ENCODE results near the gene FLOT2. TPM values are rescaled to one million over a fixed set of nuclear protein-coding genes. Genes with fewer than 3 reads are reported as not detected.
"Not testable (repeated sequence)": the region's sequence is repeated elsewhere in the genome, so short reads cannot be mapped to it uniquely, and the experiment has no call there.

The FLOT2 gene
- total and polyA plus RNA-seq, 4 experiments from 2014 or later: 216 to 288 (median 254) TPM

DNA sequence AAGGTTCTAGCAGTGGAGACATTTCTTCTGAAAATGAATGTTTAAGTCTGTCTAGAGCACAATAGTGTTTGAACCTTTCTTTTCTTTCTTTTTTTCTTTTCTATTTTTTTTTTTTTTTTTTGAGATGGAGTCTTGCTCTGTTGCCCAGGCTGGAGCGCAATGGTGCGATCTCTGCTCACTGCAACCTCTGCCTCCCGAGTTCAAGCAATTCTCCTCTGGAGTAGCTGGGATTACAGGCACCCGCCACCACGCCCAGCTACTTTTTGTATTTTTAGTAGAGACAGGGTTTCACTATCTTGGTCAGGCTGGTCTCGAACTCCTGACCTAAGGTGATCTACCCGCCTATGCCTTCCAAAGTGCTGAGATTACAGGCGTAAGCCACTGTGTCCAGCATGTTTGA lies 37.0 kb upstream of the FLOT2 start:
- peaks cover 64% of the 10 kb centered on the region for H3K4me1 ChIP-seq (ENCODE audit: insufficient read depth, low read length)
- POLR2A ChIA-PET (ENCODE audit: partially characterized antibody): interaction anchor here (0.6 to 10.8 kb wide), 4 partner anchors 8 to 183 kb away, joined by 3 to 134 read pairs (median 28); partner anchors contain the start of gene PHF12
- H3K9me3 ChIP-seq (ENCODE audit: control insufficient read depth in 1 of 2, low read length in 2 of 2); H3K27me3 ChIP-seq (ENCODE audit: insufficient read depth, low read length); H3K4me3 Mint-ChIP-seq; H3K36me3 ChIP-seq (ENCODE audit: insufficient read depth, low read length); H3K27me3 Mint-ChIP-seq; DNase-seq; H3K27ac ChIP-seq (ENCODE audit: low read depth, low read length); H3K9me3 Mint-ChIP-seq; H3K4me3 ChIP-seq (ENCODE audit: low read length in 2 of 2); intact Hi-C loops (cut with micrococcal nuclease): not testable (repeated sequence)
- H3K36me3 Mint-ChIP-seq: peaks cover 8 to 47% of the 10 kb centered on the region in 2 donors
- peaks cover 46 to 80% (median 63%) of the 10 kb centered on the region in 4 donors for H3K4me1 Mint-ChIP-seq
- CTCF ChIA-PET (ENCODE audit: partially characterized antibody): interaction anchor here (0.9 to 4.7 kb wide), 5 partner anchors 8 to 170 kb away, joined by 3 to 14 read pairs (median 4); no protein-coding TSS in a partner anchor
- peak overlapping the region in 5 of 7 donors; percentile 7 to 90 (median 73) for H3K27ac Mint-ChIP-seq

DNA sequence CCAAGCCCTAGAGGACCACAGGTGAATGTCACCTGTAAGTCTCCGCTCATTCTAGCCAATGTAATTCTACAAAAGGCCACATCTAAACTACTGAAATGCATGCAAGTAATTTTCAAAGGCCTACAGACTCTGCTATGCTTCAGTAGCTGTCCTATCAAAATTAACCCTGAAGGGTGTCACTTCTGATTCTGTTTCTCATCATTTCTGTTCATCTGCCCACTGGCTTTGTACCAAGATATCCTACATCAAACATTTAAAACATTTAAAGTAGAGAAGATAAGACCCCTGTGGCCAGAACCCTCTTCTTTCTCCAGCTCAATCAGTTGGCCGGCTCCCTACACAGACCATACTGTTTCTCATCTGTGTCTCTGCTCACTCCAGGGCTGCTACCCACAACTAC lies 32.3 kb upstream of the FLOT2 start:
- intact Hi-C loops (cut with micrococcal nuclease): no loop called here

DNA sequence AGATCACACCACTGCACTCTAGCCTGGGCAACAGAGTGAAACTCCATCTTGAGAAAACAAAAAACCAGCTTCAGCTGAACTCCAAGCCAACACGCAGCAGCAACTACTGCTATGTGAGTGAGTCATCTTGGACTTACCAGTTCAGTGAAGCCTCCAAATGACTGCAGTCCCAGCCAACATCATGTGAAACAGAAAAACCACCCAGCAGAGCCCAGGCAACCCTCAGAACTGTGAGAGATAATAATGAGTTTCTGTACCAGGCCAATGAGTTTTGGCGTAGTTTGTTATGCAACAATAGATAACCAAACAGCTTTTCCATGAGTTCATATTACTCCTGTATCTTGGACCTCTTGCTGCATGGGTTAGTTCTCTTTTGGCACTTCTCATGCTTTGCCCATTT lies 30.5 kb upstream of the FLOT2 start:
- H3K27ac ChIP-seq (ENCODE audit: low read depth, low read length): peak overlapping the region; percentile 77
- Mint-ChIP-seq H3K36me3 (peaks cover 33 to 46% of the 10 kb centered on the region in 2 donors), H3K27me3 (no peaks in the 10 kb centered on the region), H3K4me3 (peak overlapping the region in 3 of 8 donors; percentile 0 to 15 (median 7)), H3K4me1 (peaks cover 48 to 80% (median 59%) of the 10 kb centered on the region in 4 donors), H3K27ac (peak overlapping the region; percentile 90 to 98 (median 96)), H3K9me3 (peaks cover 0 to 5% (median 0%) of the 10 kb centered on the region in 8 donors)
- intact Hi-C loops (cut with micrococcal nuclease): no loop called here
- ChIA-PET CTCF (ENCODE audit: partially characterized antibody) (interaction anchor here (0.8 to 5.5 kb wide), 7 partner anchors 12 to 200 kb away, joined by 3 to 36 read pairs (median 23); no protein-coding TSS in a partner anchor), POLR2A (ENCODE audit: partially characterized antibody) (interaction anchor here (1.0 to 8.7 kb wide), 6 partner anchors 10 to 200 kb away, joined by 3 to 257 read pairs (median 14); partner anchors contain the start of genes NEK8, PHF12 and TLCD1)
- H3K36me3 ChIP-seq (ENCODE audit: insufficient read depth, low read length): peaks cover 11% of the 10 kb centered on the region
- H3K9me3 ChIP-seq (ENCODE audit: control insufficient read depth in 1 of 2, low read length in 2 of 2): no peaks in the 10 kb centered on the region
- no peaks in the 10 kb centered on the region for H3K27me3 ChIP-seq (ENCODE audit: insufficient read depth, low read length)
- H3K4me3 ChIP-seq (ENCODE audit: low read length in 2 of 2): no peak overlapping the region
- H3K4me1 ChIP-seq (ENCODE audit: insufficient read depth, low read length): peaks cover 63% of the 10 kb centered on the region
- DNase-seq: peak in 1 of 5 donors; percentile 61

More for the DNA sequence above, 32.3 kb upstream of the FLOT2 start:
- ChIA-PET CTCF (ENCODE audit: partially characterized antibody) (interaction anchor here (0.6 to 2.3 kb wide), 7 partner anchors 13 to 38 kb away, joined by 3 to 8 read pairs (median 4); no protein-coding TSS in a partner anchor), POLR2A (ENCODE audit: partially characterized antibody) (interaction anchor here (1.0 to 8.7 kb wide), 5 partner anchors 14 to 210 kb away, joined by 3 to 257 read pairs (median 3); partner anchors contain the start of genes PHF12 and RPL23A)
- H3K4me3 ChIP-seq (ENCODE audit: low read length in 2 of 2): no peak overlapping the region
- Mint-ChIP-seq H3K27ac (peak overlapping the region; percentile 76 to 94 (median 89)), H3K4me1 (peaks cover 49 to 78% (median 61%) of the 10 kb centered on the region in 4 donors), H3K27me3 (no peaks in the 10 kb centered on the region), H3K9me3 (peaks cover 0 to 2% (median 0%) of the 10 kb centered on the region in 8 donors), H3K36me3 (peaks cover 26 to 45% of the 10 kb centered on the region in 2 donors), H3K4me3 (peak overlapping the region in 3 of 8 donors; percentile 14 to 65 (median 31))
- no peak for DNase-seq
- no peaks in the 10 kb centered on the region for H3K27me3 ChIP-seq (ENCODE audit: insufficient read depth, low read length)
- H3K36me3 ChIP-seq (ENCODE audit: insufficient read depth, low read length): peaks cover 5% of the 10 kb centered on the region
- H3K27ac ChIP-seq (ENCODE audit: low read depth, low read length): peak overlapping the region; percentile 20
- H3K9me3 ChIP-seq (ENCODE audit: control insufficient read depth in 1 of 2, low read length in 2 of 2): no peaks in the 10 kb centered on the region
- peaks cover 58% of the 10 kb centered on the region for H3K4me1 ChIP-seq (ENCODE audit: insufficient read depth, low read length)

DNA sequence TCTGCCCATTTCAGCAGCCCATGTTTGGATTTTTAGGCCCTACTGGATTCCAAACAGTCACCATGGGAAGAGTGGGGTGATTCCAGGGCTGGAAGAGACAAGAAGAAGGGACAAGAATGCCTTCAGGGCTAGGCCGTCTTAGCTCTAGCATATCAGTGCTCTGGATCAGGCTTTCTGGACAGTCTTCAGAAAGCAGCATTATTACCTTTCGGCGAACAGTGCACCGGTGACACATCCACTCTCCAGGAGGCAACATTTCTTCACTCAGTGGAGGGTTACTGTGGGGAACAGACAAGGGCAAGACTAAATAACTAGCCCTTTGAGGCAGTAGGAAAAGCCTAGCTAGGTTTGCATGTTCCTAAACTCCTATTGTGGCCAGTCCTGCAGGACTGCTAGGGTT lies 29.3 kb upstream of the FLOT2 start:
- H3K9me3 Mint-ChIP-seq: peaks cover 0 to 3% (median 0%) of the 10 kb centered on the region in 8 donors

DNA sequence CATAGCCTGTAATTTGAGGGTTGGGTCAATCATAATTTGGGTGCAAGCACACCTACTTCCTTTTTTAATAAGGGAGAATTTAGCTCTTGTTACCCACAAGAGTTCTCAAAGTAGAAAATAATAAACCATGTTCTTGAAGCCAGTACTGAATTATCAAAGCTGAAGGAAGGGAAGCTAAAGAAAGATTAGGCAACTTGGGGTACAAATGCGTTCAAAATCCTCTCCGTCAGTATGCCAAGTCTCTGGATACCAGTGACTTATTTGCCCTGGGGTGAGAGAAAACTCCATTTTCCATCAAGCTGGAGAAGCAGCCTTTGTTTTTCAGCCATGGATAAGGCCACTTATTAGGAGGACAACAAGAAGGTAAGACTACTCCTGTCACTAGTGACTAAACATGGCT lies 28.8 kb upstream of the FLOT2 start:
- no peaks in the 10 kb centered on the region for H3K27me3 Mint-ChIP-seq
- POLR2A ChIA-PET (ENCODE audit: partially characterized antibody): interaction anchor here (0.8 to 8.7 kb wide), 16 partner anchors 12 to 690 kb away, joined by 3 to 257 read pairs (median 4); partner anchors contain the start of genes DHRS13, FAM222B, FLOT2 and NEK8
- Histone ChIP-seq H3K4me1 (ENCODE audit: insufficient read depth, low read length) (peaks cover 58% of the 10 kb centered on the region), H3K27me3 (ENCODE audit: insufficient read depth, low read length) (no peaks in the 10 kb centered on the region), H3K27ac (ENCODE audit: low read depth, low read length) (peak overlapping the region; percentile 77), H3K4me3 (ENCODE audit: low read length in 2 of 2) (no peak overlapping the region), H3K36me3 (ENCODE audit: insufficient read depth, low read length) (peaks cover 25% of the 10 kb centered on the region), H3K9me3 (ENCODE audit: control insufficient read depth in 1 of 2, low read length in 2 of 2) (no peaks in the 10 kb centered on the region)
- H3K4me3 Mint-ChIP-seq: peak overlapping the region in 7 of 8 donors; percentile 49 to 80 (median 64)
- DNase-seq: no peak
- CTCF ChIA-PET (ENCODE audit: partially characterized antibody): interaction anchor here (0.9 to 5.5 kb wide), 13 partner anchors 8 to 167 kb away, joined by 3 to 36 read pairs (median 6); partner anchors contain the start of genes FAM222B and FLOT2
- H3K27ac Mint-ChIP-seq: peak overlapping the region; percentile 90 to 98 (median 96)
- peaks cover 49 to 79% (median 59%) of the 10 kb centered on the region in 4 donors for H3K4me1 Mint-ChIP-seq
- intact Hi-C loops (cut with micrococcal nuclease): loop anchor here (1.0 kb wide), 3 partner anchors 23 to 29 kb away; partner anchors contain the start of genes DHRS13 and FLOT2
- peaks cover 0 to 3% (median 0%) of the 10 kb centered on the region in 8 donors for H3K9me3 Mint-ChIP-seq
- H3K36me3 Mint-ChIP-seq: peaks cover 41 to 54% of the 10 kb centered on the region in 2 donors

More for the DNA sequence above, 29.3 kb upstream of the FLOT2 start:
- peaks cover 21% of the 10 kb centered on the region for H3K36me3 ChIP-seq (ENCODE audit: insufficient read depth, low read length)
- no peak for DNase-seq
- POLR2A ChIA-PET (ENCODE audit: partially characterized antibody): interaction anchor here (0.9 to 8.7 kb wide), 13 partner anchors 11 to 264 kb away, joined by 3 to 257 read pairs (median 7); partner anchors contain the start of genes DHRS13, FAM222B, FLOT2 and NEK8
- Mint-ChIP-seq H3K4me3 (peak overlapping the region in 6 of 8 donors; percentile 15 to 80 (median 39)), H3K27me3 (no peaks in the 10 kb centered on the region), H3K27ac (peak overlapping the region; percentile 90 to 98 (median 96)), H3K36me3 (peaks cover 37 to 50% of the 10 kb centered on the region in 2 donors), H3K4me1 (peaks cover 47 to 79% (median 60%) of the 10 kb centered on the region in 4 donors)
- CTCF ChIA-PET (ENCODE audit: partially characterized antibody): interaction anchor here (0.9 to 5.5 kb wide), 11 partner anchors 8 to 167 kb away, joined by 3 to 36 read pairs (median 8); partner anchors contain the start of gene FLOT2
- no peaks in the 10 kb centered on the region for H3K9me3 ChIP-seq (ENCODE audit: control insufficient read depth in 1 of 2, low read length in 2 of 2)
- H3K4me1 ChIP-seq (ENCODE audit: insufficient read depth, low read length): peaks cover 58% of the 10 kb centered on the region
- no peaks in the 10 kb centered on the region for H3K27me3 ChIP-seq (ENCODE audit: insufficient read depth, low read length)
- intact Hi-C loops (cut with micrococcal nuclease): loop anchor here (1.0 kb wide), 3 partner anchors 23 to 29 kb away; partner anchors contain the start of genes DHRS13 and FLOT2
- H3K4me3 ChIP-seq (ENCODE audit: low read length in 2 of 2): no peak overlapping the region
- H3K27ac ChIP-seq (ENCODE audit: low read depth, low read length): peak overlapping the region; percentile 77

DNA sequence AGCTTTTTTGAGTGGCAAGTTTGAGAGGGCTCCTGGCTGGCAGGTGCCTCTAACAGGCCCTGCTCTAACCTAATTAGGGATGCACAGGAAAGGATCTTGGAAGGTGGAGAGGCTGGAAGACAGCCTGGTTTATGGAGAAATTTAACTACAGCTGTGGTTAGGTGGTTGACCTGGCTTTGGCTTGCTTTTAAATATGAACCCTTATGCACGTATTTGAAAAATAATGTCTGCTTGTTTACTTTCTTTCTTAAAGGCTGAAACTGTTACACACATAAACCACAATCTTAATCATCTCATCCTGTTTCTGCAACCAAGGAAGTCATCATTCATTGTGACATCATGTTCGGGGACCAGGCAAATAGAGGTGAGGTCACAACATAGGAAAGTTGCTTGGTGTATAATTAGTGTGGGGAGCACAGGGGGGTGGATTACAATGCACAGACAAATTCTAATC lies 28.4 kb upstream of the FLOT2 start:
- peak overlapping the region; percentile 90 to 98 (median 96) for H3K27ac Mint-ChIP-seq
- H3K36me3 Mint-ChIP-seq: peaks cover 43 to 57% of the 10 kb centered on the region in 2 donors
- H3K27me3 Mint-ChIP-seq: no peaks in the 10 kb centered on the region
- Histone ChIP-seq H3K27me3 (ENCODE audit: insufficient read depth, low read length) (no peaks in the 10 kb centered on the region), H3K4me1 (ENCODE audit: insufficient read depth, low read length) (peaks cover 56% of the 10 kb centered on the region), H3K4me3 (ENCODE audit: low read length in 2 of 2) (peak overlapping the region in 1 of 2 donors; percentile 15), H3K36me3 (ENCODE audit: insufficient read depth, low read length) (peaks cover 29% of the 10 kb centered on the region), H3K9me3 (ENCODE audit: control insufficient read depth in 1 of 2, low read length in 2 of 2) (no peaks in the 10 kb centered on the region), H3K27ac (ENCODE audit: low read depth, low read length) (peak overlapping the region; percentile 77)
- ChIA-PET CTCF (ENCODE audit: partially characterized antibody) (interaction anchor here (0.9 to 5.5 kb wide), 15 partner anchors 9 to 166 kb away, joined by 3 to 36 read pairs (median 6); partner anchors contain the start of genes FAM222B and FLOT2), POLR2A (ENCODE audit: partially characterized antibody) (interaction anchor here (0.8 to 8.7 kb wide), 17 partner anchors 10 to 691 kb away, joined by 3 to 257 read pairs (median 4); partner anchors contain the start of genes DHRS13, FAM222B, FLOT2 and NEK8)
- peak; percentile 87 to 92 (median 89) for DNase-seq
- H3K9me3 Mint-ChIP-seq: peaks cover 0 to 3% (median 0%) of the 10 kb centered on the region in 8 donors
- intact Hi-C loops (cut with micrococcal nuclease): loop anchor here (1.0 kb wide), 3 partner anchors 23 to 29 kb away; partner anchors contain the start of genes DHRS13 and FLOT2
- peak overlapping the region; percentile 49 to 80 (median 60) for H3K4me3 Mint-ChIP-seq
- H3K4me1 Mint-ChIP-seq: peaks cover 49 to 79% (median 59%) of the 10 kb centered on the region in 4 donors
